MCF 10A (cell line): ENCODE data around the gene OSBPL9. TPM values are rescaled to one million over a fixed set of nuclear protein-coding genes. Genes with fewer than 3 reads are reported as not detected.

ENCODE experiments used
- BruUV-seq: library from RNA; stranded (reverse); fragments of 400-500 nt; replicated peaks from 2 replicates; lab custom pipeline; 2021; lab: Mats Ljungman, UMichigan
- CTCF ChIA-PET: fragments of 300-600 bp; sonication (Branson Sonifier 250); formaldehyde crosslinking; extraction: SDS; loops from one replicate; lab custom pipeline; 2021; ENCODE audit warnings: antibody characterized with exemption, inconsistent platforms; lab: Yijun Ruan, JAX
- POLR2A ChIA-PET: fragments of 300-600, 350-650 bp; sonication (Branson Sonifier 250); formaldehyde crosslinking; extraction: SDS; loops from one replicate; lab custom pipeline; 2020; ENCODE audit warnings: antibody characterized with exemption, inconsistent platforms; lab: Yijun Ruan, JAX
- DNase-seq: peaks from one replicate; pipeline ENCODE4 v3.0.0-alpha.2; 2018; ENCODE audit not compliant: unreplicated experiment
- H3K27ac Mint-ChIP-seq: one replicate; pipeline ENCODE4 v1.8.0; 2022; ENCODE audit warnings: mild to moderate bottlenecking, low read depth, mixed read lengths; ENCODE audit not compliant: unreplicated experiment
- H3K27me3 Mint-ChIP-seq: one replicate; pipeline ENCODE4 v1.8.0; 2022; ENCODE audit warnings: mixed read lengths; ENCODE audit not compliant: insufficient read depth, unreplicated experiment
- H3K36me3 Mint-ChIP-seq: one replicate; pipeline ENCODE4 v1.8.0; 2022; ENCODE audit warnings: mild to moderate bottlenecking, moderate library complexity, mixed read lengths; ENCODE audit not compliant: insufficient read depth, unreplicated experiment
- H3K4me1 Mint-ChIP-seq: one replicate; pipeline ENCODE4 v1.8.0; 2022; ENCODE audit warnings: mixed read lengths; ENCODE audit not compliant: insufficient read depth, unreplicated experiment
- H3K4me3 Mint-ChIP-seq: one replicate; pipeline ENCODE4 v1.8.0; 2022; ENCODE audit warnings: mild to moderate bottlenecking, moderate library complexity, mixed read lengths; ENCODE audit not compliant: unreplicated experiment
- H3K9me3 Mint-ChIP-seq: one replicate; pipeline ENCODE4 v1.8.0; 2022; ENCODE audit warnings: mixed read lengths; ENCODE audit not compliant: unreplicated experiment
- intact Hi-C: fragments of 100-400 bp; cut with micrococcal nuclease; formaldehyde crosslinking; loops from 2 replicates; pipeline ENCODE4 v1.14.1; 2022
- total RNA-seq: library from RNA; stranded (reverse); gene quantifications from 2 replicates; pipeline ENCODE4 v1.2.3, GENCODE V29; 2022
- TF ChIP-seq, protein P1 (sequence below): fragments of 200-600 bp; IDR thresholded peaks from one replicate; pipeline ENCODE4 v1.8.0; 2022; ENCODE audit warnings: antibody characterized with exemption, mild to moderate bottlenecking; ENCODE audit not compliant: unreplicated experiment

The OSBPL9 gene
- total RNA-seq, 1 experiment from 2014 or later: 51.7 TPM

DNA sequence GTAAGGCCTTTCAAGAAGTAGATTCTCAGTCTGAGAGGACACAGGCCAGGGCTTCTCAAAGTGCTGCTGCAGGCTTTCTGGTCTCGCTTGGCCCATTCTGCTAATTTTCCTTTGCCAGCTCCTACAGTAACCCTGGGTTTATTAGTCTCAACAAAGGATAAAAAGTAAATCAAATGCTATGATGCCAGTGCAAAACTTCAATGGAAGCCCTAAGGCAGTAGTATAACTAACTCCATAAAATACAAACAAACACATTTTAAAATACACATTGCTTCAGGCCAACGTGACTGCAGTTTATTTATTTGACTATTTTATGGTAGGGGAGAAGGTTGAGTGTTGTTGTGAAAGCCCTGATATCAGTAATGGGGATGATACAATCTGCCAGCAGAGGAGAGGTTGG lies 172.0 kb downstream of the OSBPL9 start:
- Mint-ChIP-seq H3K36me3 (peaks cover 94% of the 10 kb centered on the region), H3K27me3 (no peaks in the 10 kb centered on the region), H3K27ac (no peak overlapping the region), H3K9me3 (no peaks in the 10 kb centered on the region), H3K4me1 (no peaks in the 10 kb centered on the region), H3K4me3 (no peak overlapping the region)
- TF ChIP-seq, protein P1, sequence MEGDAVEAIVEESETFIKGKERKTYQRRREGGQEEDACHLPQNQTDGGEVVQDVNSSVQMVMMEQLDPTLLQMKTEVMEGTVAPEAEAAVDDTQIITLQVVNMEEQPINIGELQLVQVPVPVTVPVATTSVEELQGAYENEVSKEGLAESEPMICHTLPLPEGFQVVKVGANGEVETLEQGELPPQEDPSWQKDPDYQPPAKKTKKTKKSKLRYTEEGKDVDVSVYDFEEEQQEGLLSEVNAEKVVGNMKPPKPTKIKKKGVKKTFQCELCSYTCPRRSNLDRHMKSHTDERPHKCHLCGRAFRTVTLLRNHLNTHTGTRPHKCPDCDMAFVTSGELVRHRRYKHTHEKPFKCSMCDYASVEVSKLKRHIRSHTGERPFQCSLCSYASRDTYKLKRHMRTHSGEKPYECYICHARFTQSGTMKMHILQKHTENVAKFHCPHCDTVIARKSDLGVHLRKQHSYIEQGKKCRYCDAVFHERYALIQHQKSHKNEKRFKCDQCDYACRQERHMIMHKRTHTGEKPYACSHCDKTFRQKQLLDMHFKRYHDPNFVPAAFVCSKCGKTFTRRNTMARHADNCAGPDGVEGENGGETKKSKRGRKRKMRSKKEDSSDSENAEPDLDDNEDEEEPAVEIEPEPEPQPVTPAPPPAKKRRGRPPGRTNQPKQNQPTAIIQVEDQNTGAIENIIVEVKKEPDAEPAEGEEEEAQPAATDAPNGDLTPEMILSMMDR: no peak
- intact Hi-C loops: no loop called here
- no peak for DNase-seq
- BruUV-seq: no TSS peak
- ChIA-PET POLR2A (interaction anchor here (1.0 to 1.3 kb wide), 2 partner anchors 20 to 81 kb away, joined by 3 read pairs; no protein-coding TSS in a partner anchor), CTCF (interaction anchor here (2.1 kb wide), 1 partner anchor 19 kb away, joined by 6 read pairs; no protein-coding TSS in a partner anchor)

DNA sequence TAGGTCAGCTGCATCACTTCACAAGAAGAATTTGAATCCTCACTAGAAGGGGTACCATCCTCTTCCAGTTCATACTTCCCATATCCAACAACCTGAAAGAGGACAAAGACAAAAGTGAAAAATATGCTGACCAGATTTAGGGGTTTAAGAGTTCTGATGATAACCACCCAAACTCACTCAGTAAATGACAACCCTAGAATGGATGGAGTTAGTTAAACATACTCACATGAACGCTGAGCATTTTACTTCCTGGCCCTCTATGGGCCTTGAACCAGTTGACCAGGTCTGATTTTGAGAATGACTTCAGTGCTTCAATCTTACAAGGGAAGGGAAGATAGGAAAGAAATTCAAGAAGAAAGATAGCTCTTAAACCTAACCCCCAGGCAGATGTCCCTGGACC lies 172.4 kb downstream of the OSBPL9 start:
- no peak overlapping the region for H3K27ac Mint-ChIP-seq
- no TSS peak for BruUV-seq
- POLR2A ChIA-PET: interaction anchor here (0.7 to 1.3 kb wide), 3 partner anchors 20 to 80 kb away, joined by 3 read pairs; no protein-coding TSS in a partner anchor

DNA sequence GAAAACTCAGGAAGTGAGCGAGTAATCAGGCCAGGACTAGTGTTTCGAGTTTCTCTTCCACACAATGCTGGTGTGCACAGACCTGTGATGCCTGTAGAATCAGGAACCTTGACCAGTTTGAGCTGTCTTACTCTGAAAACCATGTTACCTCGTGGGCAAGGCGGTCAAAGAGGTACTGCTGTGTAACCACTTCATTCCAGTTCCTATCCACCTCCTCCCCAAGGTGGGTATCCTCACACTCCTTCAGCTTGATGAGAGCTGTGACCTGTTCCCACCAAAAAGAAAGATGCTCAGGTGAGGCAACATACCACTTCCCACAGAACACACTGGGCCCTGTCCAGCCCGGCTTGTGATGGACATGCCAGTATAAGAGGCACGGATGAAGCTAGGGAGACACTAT lies 173.5 kb downstream of the OSBPL9 start:
- Mint-ChIP-seq H3K9me3 (no peaks in the 10 kb centered on the region), H3K4me1 (no peaks in the 10 kb centered on the region), H3K27ac (no peak overlapping the region), H3K4me3 (no peak overlapping the region), H3K36me3 (peaks cover 93% of the 10 kb centered on the region), H3K27me3 (no peaks in the 10 kb centered on the region)
- BruUV-seq: no TSS peak
- POLR2A ChIA-PET: interaction anchor here (0.7 to 0.9 kb wide), 2 partner anchors 9 to 293 kb away, joined by 3 to 4 read pairs; no protein-coding TSS in a partner anchor
- TF ChIP-seq, protein P1: no peak
- no peak for DNase-seq
- intact Hi-C loops: no loop called here
- CTCF ChIA-PET: interaction anchor here (0.8 to 2.3 kb wide), 4 partner anchors 13 to 163 kb away, joined by 3 to 8 read pairs (median 6); no protein-coding TSS in a partner anchor

More for the DNA sequence above, 172.4 kb downstream of the OSBPL9 start:
- Mint-ChIP-seq H3K27me3 (no peaks in the 10 kb centered on the region), H3K9me3 (no peaks in the 10 kb centered on the region), H3K4me3 (no peak overlapping the region), H3K4me1 (no peaks in the 10 kb centered on the region), H3K36me3 (peaks cover 94% of the 10 kb centered on the region)
- TF ChIP-seq, protein P1: no peak
- CTCF ChIA-PET: interaction anchor here (2.1 kb wide), 1 partner anchor 20 kb away, joined by 6 read pairs; no protein-coding TSS in a partner anchor
- no peak for DNase-seq
- intact Hi-C loops: no loop called here

GRCh38 chr1:51791888-51792287 lies 175.0 kb downstream of the OSBPL9 start:
- intact Hi-C loops: no loop called here
- no peak for DNase-seq
- ChIA-PET POLR2A (interaction anchor here (0.8 kb wide), 1 partner anchor 222 kb away, joined by 3 read pairs; no protein-coding TSS in a partner anchor), CTCF (interaction anchor here (2.3 kb wide), 1 partner anchor 24 kb away, joined by 8 read pairs; no protein-coding TSS in a partner anchor)
- no TSS peak for BruUV-seq
- no peaks in the 10 kb centered on the region for H3K27me3 Mint-ChIP-seq
- H3K27ac Mint-ChIP-seq: no peak overlapping the region
- no peak overlapping the region for H3K4me3 Mint-ChIP-seq
- TF ChIP-seq, protein P1: no peak
- H3K36me3 Mint-ChIP-seq: peaks cover 92% of the 10 kb centered on the region
- H3K4me1 Mint-ChIP-seq: no peaks in the 10 kb centered on the region
- H3K9me3 Mint-ChIP-seq: no peaks in the 10 kb centered on the region
